C4-2B (cell line): ENCODE results near the gene NCOA1.

Source experiments
- CTCF ChIP-seq: fragments of 450-650 bp; conservative IDR thresholded peaks from 2 replicates; pipeline ENCODE4 v1.5.1; 2017; ENCODE audit warnings: mild to moderate bottlenecking
- ZFX ChIP-seq: fragments of 450-650 bp; IDR thresholded peaks from 2 replicates; pipeline ENCODE4 v1.6.1; 2017

GRCh38 chr2:24495451-24495850, 4.4 kb downstream of the NCOA1 start:
- TF ChIP-seq CTCF: no peak
- TF ChIP-seq ZFX: no peak
